HG03139 (cell line): Measurements from ENCODE around the gene ENKUR.

Experiments
- ATAC-seq: cut with Tn5 transposase; IDR thresholded peaks from one replicate; pipeline ENCODE4 v1.9.1; 2021; ENCODE audit not compliant: unreplicated experiment

The ENKUR gene

GRCh38 chr10:25015828-25016375 is at the start of gene ENKUR:
ENKUR (minus strand) TSS chr10:25016158; CDS start chr10:25015936, 222 bp downstream.
- peak; percentile 52 for ATAC-seq

GRCh38 chr10:25064401-25064800 is 48.4 kb upstream of the ENKUR start:
- no peak for ATAC-seq

DNA sequence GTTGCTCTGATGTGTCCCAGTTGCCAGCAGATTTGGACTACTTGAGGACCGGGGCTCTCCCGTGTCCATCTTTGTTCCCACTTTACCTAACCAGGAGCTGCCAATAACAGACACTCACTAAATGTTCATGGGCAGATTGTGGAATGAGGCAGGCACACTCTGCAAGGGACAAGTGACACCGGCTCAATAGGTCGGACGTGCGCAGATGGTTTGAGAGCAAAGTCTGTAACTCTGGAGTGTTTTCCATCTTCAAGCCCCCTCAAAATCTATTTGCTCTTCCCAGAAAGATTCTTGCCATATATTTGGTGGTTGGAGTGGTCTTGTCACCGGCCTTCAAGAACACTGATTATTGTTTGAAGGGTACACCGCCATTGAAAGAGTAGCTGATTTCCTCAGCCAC is 47.7 kb upstream of the ENKUR start:
- ATAC-seq: no peak

DNA sequence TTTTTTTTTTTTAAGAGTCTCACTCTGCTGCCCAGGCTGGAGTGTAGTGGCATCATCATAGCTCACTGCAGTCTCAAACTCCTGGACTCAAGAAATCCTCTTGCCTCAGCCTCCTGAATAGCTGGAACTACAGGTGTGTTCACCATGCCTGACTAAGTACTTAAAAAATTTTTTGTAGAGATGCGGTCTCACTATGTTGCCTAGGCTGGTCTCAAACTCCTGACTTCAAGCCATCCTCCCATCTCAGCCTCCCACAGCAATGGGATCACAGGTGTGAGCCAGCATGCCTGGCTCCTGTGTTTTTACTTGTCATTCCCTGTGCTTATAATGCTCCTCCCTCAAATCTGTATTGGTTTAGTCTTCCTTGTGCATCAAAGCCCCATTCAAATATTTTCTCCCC is 47.2 kb upstream of the ENKUR start:
- no peak for ATAC-seq

- ATAC-seq: no peak
Measured at GRCh38 chr10:25061711-25062449, 45.9 kb upstream of the ENKUR start.

DNA sequence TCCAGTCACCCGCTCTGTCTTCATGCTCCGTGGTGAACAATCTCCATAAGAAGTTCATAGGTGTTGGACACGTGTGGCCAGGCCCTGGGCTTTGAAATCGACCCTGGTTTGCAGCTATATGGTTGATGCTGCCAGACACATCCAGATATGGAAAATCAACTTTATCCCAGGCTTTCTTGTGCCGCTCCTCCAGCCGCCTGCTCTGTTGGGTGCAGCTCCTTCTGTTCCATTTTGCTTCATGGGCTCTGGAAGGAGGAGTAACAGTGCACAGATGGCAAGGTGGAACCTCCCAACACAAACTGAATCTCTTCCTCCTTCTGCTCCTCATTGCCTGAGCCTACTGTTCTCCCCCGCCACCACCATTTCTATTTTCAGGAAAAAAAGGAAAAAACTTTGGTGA is 45.2 kb upstream of the ENKUR start:
- no peak for ATAC-seq

- no peak for ATAC-seq
Measured at GRCh38 chr10:25059990-25060389, 44.0 kb upstream of the ENKUR start.

DNA sequence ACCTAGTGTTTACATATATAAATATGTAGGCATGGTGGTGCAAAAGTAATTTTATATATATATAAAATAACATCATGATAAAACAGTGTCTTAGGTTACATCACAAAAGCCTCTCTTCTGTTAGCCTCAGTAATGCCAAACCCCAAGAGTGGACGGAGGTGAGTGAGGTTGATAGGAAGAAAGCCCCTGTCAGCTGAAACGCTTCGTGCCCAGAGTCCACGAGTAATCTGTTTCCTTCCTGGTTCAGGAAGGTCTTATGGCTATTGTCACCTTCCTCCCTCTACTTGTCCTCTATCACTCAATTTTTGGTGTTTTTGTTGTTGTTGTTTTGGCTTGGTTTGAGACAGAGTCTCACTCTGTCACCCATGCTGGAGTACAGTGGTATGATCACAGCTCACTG is 41.9 kb upstream of the ENKUR start:
- no peak for ATAC-seq

- no peak for ATAC-seq
Measured at GRCh38 chr10:25056726-25057125, 40.8 kb upstream of the ENKUR start.

- no peak for ATAC-seq
Measured at GRCh38 chr10:25052012-25052411, 36.1 kb upstream of the ENKUR start.

DNA sequence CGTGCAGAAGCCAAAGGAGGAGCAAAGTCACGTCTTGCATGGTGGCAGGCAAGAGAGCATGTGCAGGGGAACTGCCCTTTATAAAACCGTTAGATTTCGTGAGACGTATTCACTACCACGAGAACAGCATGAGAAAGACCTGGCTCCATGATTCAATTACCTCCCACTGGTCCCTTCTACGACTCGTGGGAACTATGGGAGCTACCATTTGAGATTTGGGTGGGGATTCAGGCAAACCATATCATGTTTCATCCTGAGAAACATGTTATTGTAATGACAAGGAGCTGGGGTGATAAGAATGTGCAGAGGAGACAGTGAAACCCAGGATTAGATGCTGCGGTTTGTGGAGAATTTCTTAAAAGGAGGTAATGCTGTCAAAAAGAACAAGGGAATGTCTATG is 34.4 kb upstream of the ENKUR start:
- no peak for ATAC-seq

GRCh38 chr10:25049966-25050365 is 34.0 kb upstream of the ENKUR start:
- no peak for ATAC-seq

DNA sequence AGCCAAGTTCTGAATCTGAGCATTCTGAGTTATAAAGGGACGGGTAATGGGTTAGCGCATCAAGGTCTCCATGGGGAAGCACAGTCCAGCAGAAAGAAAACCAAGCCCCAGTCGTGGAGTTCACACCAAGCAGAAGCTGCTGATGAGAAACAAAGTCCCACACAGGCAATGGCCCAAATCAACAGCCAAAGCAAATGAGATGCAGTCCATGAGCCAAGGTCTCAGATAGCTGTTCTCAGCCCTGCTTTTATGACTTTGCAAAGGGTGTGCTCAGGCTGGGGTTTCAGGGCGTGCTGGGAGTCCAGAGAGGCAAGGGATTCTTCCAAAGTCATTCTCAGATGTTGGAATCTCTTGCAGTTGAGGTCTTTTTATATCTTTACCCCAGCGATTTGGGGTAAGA is 32.5 kb upstream of the ENKUR start:
- ATAC-seq: no peak

DNA sequence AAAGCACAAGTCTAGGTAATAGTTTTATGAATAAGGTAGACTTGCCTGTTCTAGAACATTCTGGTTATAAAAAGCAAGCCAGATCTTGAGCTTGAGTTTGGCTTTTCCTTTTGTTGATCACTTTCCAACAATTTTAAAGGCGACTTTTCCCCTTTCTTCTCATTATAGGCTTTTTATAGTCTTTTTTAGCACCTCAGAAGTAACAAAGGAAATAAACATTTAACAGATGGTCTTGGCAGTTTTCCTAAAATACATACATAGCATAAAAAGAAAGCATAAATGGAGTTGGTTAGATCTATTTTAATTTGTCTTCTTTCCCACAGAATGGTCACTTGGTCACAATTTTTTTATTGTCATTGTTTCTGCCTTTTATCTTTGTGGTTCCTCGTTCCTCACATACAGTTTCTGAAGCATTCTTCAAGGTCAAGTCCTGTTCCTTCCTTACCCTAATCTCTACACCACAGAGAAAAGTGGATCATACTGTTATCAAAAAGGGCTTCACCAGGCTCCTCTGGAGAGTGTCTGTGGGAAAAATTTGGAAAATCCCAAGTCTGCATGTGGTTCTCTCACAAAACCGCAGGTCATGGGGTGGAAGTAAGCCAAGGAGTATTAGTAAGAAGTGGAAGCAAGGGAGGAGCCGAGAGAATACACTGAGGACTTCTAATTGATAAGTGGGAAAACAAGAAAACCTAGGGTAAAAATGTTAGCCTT is 31.8 kb upstream of the ENKUR start:
- ATAC-seq: no peak

DNA sequence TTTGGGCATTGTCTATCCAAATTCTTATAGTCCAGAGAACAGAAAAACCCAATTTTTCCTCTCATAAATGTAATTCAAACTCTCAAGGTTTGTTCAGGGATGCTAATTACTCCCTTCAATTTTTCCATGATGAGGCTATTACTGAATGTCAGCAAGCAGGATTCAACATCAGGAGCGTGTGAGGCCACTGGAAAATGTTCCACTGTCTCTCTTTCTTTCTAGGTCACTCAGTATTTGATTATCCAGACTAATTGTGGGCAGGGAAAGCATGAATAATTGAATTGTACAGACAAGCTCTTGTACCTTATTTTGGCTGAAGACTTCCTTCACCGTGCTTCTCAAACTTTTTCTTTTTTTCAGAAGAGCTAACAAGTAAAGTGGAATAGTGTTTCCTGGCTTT is 31.1 kb upstream of the ENKUR start:
- ATAC-seq: no peak

DNA sequence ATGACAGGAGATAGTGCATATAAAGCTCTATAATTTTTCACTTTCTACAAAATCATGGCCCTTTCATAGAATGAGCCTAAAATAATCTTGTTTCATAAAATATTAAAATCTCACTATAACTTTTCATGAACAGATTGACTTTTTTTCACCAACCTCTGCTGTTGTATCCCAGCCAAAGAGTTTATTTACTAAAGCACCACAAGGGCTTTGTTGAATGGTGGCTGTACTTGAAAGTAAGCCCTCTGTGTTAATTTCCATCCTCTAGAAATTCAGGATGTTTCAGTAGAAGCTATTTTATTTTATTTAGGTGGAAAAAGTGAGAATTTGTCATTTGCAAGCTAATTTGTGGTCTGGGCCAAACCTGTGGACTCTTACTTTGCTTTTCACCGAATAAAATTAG is 30.7 kb upstream of the ENKUR start:
- no peak for ATAC-seq

DNA sequence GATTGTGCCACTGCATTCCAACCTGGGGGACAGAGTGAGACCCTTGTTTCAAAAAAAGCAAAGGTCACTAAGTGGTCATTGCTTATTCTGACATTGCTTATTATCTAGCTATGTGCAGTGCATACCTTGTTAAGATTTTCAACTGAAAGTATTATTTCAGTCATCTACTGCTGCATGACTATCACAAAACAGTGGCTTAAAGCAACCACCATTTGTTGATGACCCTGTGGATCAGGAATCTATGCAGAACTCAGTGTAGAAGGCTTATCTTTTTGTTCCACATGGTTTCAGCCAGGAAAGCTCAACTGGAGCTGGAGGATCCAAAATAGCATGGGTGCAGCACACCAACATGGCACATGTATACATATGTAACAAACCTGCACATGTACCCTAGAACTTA is 23.6 kb upstream of the ENKUR start:
- ATAC-seq: no peak

DNA sequence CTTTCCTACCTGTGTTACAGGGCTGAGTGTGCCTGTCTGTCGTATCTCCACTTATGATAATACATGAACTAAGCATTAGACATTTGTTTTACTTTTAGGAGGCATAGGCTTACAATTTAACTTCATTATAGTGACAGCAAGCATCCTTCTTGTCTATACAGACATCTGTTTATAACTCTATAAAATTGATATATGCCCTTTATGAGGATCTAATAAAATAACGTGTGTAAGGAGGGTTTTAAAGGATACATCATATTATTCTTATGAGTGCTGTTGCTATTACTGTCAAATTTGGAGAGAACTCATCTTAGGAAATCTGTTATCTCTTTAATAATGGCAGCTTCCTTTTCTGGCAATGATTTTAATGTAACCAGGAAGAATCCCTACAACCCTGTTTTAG is 22.4 kb upstream of the ENKUR start:
- ATAC-seq: no peak

- ATAC-seq: no peak
Measured at GRCh38 chr10:25036381-25036780, 20.4 kb upstream of the ENKUR start.

DNA sequence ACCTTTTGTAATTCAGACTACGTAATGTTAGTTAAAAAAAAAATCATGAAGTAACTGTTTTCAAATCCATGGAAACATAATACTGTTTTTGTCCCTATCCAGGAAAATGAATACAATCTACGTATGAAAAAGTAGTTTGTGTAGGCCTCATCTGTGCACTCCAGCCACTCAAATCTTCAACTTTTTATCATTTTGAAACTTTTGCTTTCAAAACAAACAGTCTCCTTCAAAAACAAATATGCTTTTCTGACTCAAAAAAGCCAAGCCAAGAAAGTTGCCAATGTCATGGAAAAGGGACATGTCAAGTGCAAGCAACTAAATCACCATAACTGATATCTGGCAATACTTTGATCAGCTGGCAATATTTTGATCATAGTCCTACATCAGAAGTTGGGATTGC is 13.6 kb upstream of the ENKUR start:
- ATAC-seq: no peak

GRCh38 chr10:25028711-25029110 is 12.8 kb upstream of the ENKUR start:
- ATAC-seq: no peak

GRCh38 chr10:25026463-25026862 is 10.5 kb upstream of the ENKUR start:
- no peak for ATAC-seq
